ENCODE measurements around the gene BBS9. TPM values are rescaled to one million over a fixed set of nuclear protein-coding genes. Genes with fewer than 3 reads are reported as not detected.

Gene BBS9
- total and polyA plus RNA-seq, 3 donors from 2014 or later: 39.3 to 55.7 (median 53.3) TPM

- Histone ChIP-seq H3K9me3 (no peaks in the 10 kb centered on the region), H3K4me3 (no peak overlapping the region), H3K27me3 (no peaks in the 10 kb centered on the region), H3K27ac (no peak overlapping the region), H3K4me1 (no peaks in the 10 kb centered on the region), H3K36me3 (ENCODE audit: low read depth, missing control alignments) (no peaks in the 10 kb centered on the region)
- WGBS, 2 donors: 90 to 92% methylated on average over 5 of the region's 5 CpGs
- no peak for DNase-seq
- TF ChIP-seq POLR2A (IDR thresholded peaks at IDR 0.05): no peak
- TF ChIP-seq, protein P1, sequence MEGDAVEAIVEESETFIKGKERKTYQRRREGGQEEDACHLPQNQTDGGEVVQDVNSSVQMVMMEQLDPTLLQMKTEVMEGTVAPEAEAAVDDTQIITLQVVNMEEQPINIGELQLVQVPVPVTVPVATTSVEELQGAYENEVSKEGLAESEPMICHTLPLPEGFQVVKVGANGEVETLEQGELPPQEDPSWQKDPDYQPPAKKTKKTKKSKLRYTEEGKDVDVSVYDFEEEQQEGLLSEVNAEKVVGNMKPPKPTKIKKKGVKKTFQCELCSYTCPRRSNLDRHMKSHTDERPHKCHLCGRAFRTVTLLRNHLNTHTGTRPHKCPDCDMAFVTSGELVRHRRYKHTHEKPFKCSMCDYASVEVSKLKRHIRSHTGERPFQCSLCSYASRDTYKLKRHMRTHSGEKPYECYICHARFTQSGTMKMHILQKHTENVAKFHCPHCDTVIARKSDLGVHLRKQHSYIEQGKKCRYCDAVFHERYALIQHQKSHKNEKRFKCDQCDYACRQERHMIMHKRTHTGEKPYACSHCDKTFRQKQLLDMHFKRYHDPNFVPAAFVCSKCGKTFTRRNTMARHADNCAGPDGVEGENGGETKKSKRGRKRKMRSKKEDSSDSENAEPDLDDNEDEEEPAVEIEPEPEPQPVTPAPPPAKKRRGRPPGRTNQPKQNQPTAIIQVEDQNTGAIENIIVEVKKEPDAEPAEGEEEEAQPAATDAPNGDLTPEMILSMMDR (IDR thresholded peaks at IDR 0.05): no peak
- intact Hi-C loops (cut with DNase I; ENCODE audit: low total_unique reads): no loop called here
Observed at GRCh38 chr7:33425929-33426678, 296.7 kb downstream of the BBS9 start.

- intact Hi-C loops (cut with DNase I; ENCODE audit: low total_unique reads): no loop called here
- Histone ChIP-seq H3K27me3 (no peaks in the 10 kb centered on the region), H3K36me3 (ENCODE audit: low read depth, missing control alignments) (no peaks in the 10 kb centered on the region), H3K4me3 (no peak overlapping the region), H3K27ac (no peak overlapping the region), H3K4me1 (no peaks in the 10 kb centered on the region), H3K9me3 (no peaks in the 10 kb centered on the region)
- DNase-seq: no peak
- TF ChIP-seq, protein P1 (IDR thresholded peaks at IDR 0.05): no peak
- TF ChIP-seq POLR2A (IDR thresholded peaks at IDR 0.05): no peak
Observed at GRCh38 chr7:33428415-33428814, 299.1 kb downstream of the BBS9 start.

- Histone ChIP-seq H3K27me3 (no peaks in the 10 kb centered on the region), H3K36me3 (ENCODE audit: low read depth, missing control alignments) (no peaks in the 10 kb centered on the region), H3K4me3 (no peak overlapping the region), H3K9me3 (no peaks in the 10 kb centered on the region), H3K4me1 (no peaks in the 10 kb centered on the region), H3K27ac (no peak overlapping the region)
- TF ChIP-seq POLR2A (IDR thresholded peaks at IDR 0.05): no peak
- TF ChIP-seq, protein P1 (IDR thresholded peaks at IDR 0.05): no peak
- no peak for DNase-seq
- 92 to 98% methylated on average over 2 of the region's 2 CpGs for WGBS, 2 donors
- intact Hi-C loops (cut with DNase I; ENCODE audit: low total_unique reads): no loop called here
Observed at GRCh38 chr7:33431543-33431942, 302.2 kb downstream of the BBS9 start.

DNA sequence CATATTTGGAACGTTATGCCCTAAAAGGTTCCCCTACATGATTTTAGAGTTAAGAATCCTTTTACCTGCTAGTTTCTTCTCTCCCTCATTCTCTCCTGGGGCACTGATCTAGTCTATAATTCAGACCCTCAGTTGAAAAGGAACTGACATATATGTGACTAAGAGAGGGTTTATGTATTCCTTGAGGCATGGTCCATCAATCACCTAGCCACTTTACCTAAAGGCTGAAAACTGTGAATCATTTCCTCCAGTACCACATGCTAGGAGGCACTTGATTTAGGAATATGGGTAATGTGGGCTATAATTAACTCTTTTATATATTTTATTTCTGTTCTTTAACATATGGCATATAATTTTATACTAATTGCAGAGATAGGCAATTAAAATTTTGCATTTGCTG is 303.5 kb downstream of the BBS9 start:
- Histone ChIP-seq H3K27me3 (no peaks in the 10 kb centered on the region), H3K4me1 (no peaks in the 10 kb centered on the region), H3K4me3 (no peak overlapping the region), H3K36me3 (ENCODE audit: low read depth, missing control alignments) (no peaks in the 10 kb centered on the region), H3K27ac (no peak overlapping the region), H3K9me3 (no peaks in the 10 kb centered on the region)
- 89% methylated on average over 1 of the region's 1 CpG for WGBS, 2 donors
- no peak for DNase-seq
- TF ChIP-seq, protein P1 (IDR thresholded peaks at IDR 0.05): no peak
- intact Hi-C loops (cut with DNase I; ENCODE audit: low total_unique reads): no loop called here

- TF ChIP-seq POLR2A (IDR thresholded peaks at IDR 0.05): no peak
- TF ChIP-seq, protein P1 (IDR thresholded peaks at IDR 0.05): no peak
- DNase-seq: no peak
- H3K27me3 ChIP-seq: no peaks in the 10 kb centered on the region
- H3K36me3 ChIP-seq (ENCODE audit: low read depth, missing control alignments): no peaks in the 10 kb centered on the region
- no peak overlapping the region for H3K4me3 ChIP-seq
- WGBS, 2 donors: 89 to 90% methylated on average over 2 of the region's 2 CpGs
- no peaks in the 10 kb centered on the region for H3K9me3 ChIP-seq
- H3K4me1 ChIP-seq: no peaks in the 10 kb centered on the region
- no peak overlapping the region for H3K27ac ChIP-seq
- intact Hi-C loops (cut with DNase I; ENCODE audit: low total_unique reads): no loop called here
Observed at GRCh38 chr7:33433357-33433756, 304.0 kb downstream of the BBS9 start.

Measured in testis (tissue), 3 donors.